NCI-H1105 (cell line): ENCODE measurements around the gene OPCML.
A peak's percentile ranks its signal among the peaks of the same experiment; 100 is the strongest.

ENCODE experiments used
- DNase-seq: peaks from one replicate; lab custom pipeline; 2025; lab: John Stamatoyannopoulos, UW

Gene OPCML

DNA sequence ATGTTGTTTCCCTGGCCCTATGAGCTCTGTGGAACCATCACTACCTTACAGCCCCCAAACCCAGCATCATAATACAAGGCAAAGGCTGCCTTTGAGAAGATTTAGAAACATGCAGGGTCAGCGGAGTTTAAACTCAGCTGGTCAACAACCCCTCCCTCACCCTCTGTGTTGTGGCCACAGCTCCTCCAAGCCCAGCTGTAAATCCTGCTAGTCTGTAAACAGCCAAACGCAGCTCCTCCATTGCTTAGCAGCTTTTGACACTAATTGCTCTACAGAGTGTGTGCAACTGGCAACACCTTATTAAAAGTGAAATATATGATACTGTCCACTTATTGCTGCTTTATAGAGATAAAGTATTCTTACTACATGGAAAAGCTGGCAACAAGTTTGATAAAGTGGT lies 29.1 kb downstream of the OPCML start:
- no peak for DNase-seq

DNA sequence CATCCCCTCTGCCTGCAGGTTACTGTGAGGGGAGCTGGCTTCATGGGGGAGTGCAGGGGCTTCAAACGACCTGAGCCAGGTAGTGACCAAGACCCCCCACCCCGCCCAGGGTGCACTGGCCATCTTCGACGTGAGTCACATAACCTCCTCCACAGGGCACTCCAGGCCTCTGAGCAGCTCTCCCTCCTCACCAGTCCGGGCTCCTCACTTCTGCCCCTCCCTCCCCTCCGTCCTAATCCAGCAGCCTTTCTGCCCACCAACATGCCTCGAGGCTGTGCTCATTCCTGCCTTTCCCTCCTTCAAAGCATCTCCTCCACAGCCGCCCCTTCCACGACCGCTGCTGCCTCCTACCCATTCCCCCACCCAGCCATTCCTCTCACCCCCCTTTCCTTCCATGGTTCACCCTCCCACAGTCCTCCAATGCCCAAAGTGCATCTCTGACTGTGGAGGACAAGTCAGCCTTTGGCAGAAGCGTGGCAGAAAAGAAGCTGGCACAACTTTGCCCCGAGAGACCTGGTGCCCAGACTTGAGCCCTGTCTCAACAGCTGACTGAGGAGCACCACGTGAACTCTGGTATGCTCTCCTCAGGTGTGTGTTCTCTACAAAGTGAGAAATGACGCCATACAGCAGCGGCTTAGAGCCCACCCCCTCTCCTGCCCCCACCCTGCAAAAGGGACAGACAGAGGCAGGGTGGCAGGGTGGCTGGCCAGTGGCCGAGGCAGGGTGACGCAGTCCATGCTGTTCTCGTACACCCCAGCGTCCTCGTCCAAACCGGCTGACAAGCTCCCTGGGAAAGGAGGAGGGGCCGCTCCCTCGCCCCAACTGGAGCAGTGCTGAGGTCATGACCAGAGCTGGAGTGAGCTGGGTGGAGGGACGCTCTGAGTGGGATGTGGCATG lies 30.4 kb downstream of the OPCML start:
- DNase-seq: no peak

DNA sequence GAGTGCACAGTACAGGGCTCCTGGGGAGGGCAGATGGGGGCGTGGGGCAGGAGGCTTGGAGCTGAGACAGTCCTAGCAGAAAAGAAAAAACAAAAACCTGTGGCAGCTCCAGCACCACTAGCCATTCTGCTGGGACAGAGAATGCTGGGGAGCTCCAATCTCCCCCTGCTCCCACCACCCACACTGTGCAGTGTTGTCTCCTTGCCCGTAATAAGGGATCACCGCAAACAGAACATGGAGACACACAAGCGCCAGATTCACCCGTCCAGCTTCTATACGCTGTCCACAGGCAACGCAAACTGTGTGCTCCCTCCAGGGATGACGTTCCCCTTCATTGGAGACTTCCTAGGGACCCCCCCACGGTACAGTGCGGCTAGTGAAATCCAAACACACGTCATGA lies 31.4 kb downstream of the OPCML start:
- DNase-seq: no peak

DNA sequence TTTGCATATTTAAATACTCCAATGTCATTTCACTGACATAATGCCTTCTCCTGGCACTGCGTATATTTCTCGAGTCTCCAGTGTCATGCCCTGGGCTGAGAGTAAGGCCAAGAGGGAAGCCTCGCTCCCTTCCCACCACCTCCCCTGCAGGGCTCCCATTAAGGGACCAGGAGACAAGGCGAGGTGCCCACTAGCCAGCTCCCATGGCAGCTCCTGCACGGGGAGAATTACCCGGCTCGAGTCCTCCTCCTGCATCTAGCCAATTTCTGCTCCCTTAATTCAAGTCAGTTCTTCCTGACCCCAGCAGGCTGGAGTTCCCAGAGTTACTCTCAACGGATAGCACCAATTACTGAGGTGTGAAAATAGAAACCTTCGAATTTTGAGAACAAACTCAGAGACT lies 31.9 kb downstream of the OPCML start:
- DNase-seq: no peak

GRCh38 chr11:133498969-133499368 lies 33.3 kb downstream of the OPCML start:
- DNase-seq: no peak

- no peak for DNase-seq
Observed at GRCh38 chr11:133497477-133498140, 34.7 kb downstream of the OPCML start.

DNA sequence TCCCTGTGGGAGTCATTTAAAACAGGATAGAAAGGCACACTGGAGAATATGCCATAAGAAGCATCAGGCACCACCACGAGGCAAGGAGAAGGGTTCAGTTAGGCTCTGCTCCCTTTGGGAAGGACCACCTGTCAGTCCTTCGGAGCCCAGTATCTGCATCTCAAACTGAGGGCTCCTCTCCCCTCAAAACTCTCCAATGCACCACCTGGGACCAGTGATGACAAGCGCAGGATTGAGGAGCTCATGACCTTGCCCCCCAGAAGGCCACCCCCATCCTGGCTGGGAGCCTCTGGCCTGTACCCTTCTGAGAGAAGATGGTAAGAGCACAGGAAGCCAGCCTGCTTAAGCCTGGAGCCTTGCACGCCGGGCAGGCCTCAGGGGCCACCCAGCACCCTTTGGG lies 39.4 kb downstream of the OPCML start:
- no peak for DNase-seq

GRCh38 chr11:133491680-133492383 lies 40.5 kb downstream of the OPCML start:
- DNase-seq: no peak

DNA sequence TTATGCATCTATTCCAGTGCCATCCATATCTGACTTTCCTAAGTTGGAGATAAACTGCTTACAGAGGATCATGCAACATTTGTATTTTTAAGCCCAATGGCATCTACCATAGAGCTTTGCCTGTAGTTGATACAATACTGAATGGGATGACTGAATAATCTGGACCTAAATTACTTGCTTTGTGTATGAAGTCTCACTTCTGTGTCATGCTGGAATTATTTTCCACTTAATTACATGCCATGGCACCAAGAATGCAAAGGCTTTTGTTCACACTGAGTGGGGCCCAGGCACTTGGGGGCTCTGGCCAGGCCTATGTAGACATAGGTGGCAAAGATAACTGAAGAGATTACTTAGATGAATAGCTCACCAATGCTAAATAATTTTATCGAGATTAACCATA lies 51.6 kb downstream of the OPCML start:
- no peak for DNase-seq

- no peak for DNase-seq
Observed at GRCh38 chr11:133479209-133479608, 53.1 kb downstream of the OPCML start.

GRCh38 chr11:133477251-133477625 lies 55.1 kb downstream of the OPCML start:
- no peak for DNase-seq

- DNase-seq: no peak
Observed at GRCh38 chr11:133476570-133477250, 55.6 kb downstream of the OPCML start.

DNA sequence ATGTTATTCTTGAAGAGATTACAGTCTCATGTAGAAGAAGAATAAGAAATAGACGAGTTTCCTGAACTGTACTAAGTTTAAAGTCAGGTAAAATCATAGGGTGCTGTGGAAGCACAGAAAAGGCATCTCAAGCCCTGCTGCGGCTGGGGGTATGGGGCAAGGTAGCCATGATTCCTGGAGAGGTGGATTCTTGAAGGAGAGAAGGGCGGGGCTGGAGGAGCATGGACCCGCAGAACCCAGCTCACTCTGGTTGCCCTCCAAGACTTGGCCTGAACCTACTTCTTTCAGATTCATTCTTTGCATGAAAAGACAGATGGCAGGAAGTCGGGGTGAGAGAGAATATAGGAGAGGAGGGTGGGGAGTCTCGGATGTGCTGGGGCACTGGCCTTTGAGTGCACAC lies 57.8 kb downstream of the OPCML start:
- DNase-seq: no peak

- DNase-seq: no peak
Observed at GRCh38 chr11:133467686-133468085, 64.6 kb downstream of the OPCML start.

GRCh38 chr11:133443206-133443747 lies 89.0 kb downstream of the OPCML start:
- DNase-seq: peak; percentile 44

- DNase-seq: no peak
Observed at GRCh38 chr11:133441964-133442660, 90.2 kb downstream of the OPCML start.

- no peak for DNase-seq
Observed at GRCh38 chr11:133425992-133426391, 106.3 kb downstream of the OPCML start.

DNA sequence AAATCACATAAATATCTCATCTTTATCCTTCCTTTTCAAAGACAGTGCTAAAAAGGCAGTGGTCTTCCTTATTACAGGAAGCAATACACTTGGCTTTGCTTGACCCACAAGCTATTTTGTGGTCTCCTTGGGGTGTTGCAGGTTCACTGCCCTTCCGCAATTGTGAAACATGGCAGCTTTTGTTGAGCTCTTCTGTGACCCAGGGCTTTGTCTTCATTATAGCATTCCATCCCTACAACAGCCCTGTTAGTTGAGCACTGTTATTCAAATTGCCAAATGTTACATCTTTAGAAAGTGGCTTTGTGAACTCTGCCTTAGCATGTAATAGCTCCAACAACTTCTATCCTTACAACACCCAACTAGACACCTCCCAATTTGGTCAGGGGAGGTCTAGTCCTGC lies 107.1 kb downstream of the OPCML start:
- DNase-seq: no peak

GRCh38 chr11:133418218-133418617 lies 114.1 kb downstream of the OPCML start:
- DNase-seq: no peak

- DNase-seq: no peak
Observed at GRCh38 chr11:133414506-133414905, 117.8 kb downstream of the OPCML start.

DNA sequence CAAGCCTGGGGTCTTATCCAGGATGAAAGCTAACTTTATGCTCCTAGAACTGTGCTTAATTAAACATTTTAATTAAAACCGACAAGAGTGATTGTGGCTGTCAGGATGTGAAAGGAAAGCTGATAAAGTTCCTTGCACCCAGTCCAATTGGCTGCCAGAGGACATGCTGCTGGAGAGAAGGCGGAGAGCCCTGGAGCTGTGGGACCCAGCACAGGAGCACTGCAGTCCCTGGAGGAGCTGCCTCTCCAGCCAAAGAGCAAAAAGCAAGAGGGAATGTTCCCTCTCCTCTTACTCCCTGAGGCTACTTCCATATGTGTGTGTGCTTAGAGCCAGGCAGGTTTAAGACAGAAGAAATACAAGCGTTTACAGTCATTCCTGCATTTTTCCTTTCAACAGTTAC lies 118.6 kb downstream of the OPCML start:
- DNase-seq: no peak
